ENCODE measurements around the gene ARID5B. TPM values are rescaled to one million over a fixed set of nuclear protein-coding genes. Genes with fewer than 3 reads are reported as not detected.

Gene ARID5B
- total RNA-seq, 4 donors from 2014 or later, result 47.2 to 127 (median 62.8) TPM

- DNase-seq (ENCODE audit: low spot score in 2 of 2), result no peak
- H3K4me3 ChIP-seq (ENCODE audit: low read depth, poor library complexity, severe bottlenecking), result no peak overlapping the region
- intact Hi-C loops (cut with DNase I; ENCODE audit: low total_unique reads), result no loop called here
- 83 to 94% methylated on average over 6 of the region's 6 CpGs for WGBS, 2 donors
- TF ChIP-seq CTCF (IDR thresholded peaks at IDR 0.05) (no peak), POLR2A (IDR thresholded peaks at IDR 0.05) (no peak)
Observed at GRCh38 chr10:62071846-62072281, 170.4 kb downstream of the ARID5B start.

- DNase-seq (ENCODE audit: low spot score in 2 of 2), result no peak
- intact Hi-C loops (cut with DNase I; ENCODE audit: low total_unique reads), result no loop called here
- H3K4me3 ChIP-seq (ENCODE audit: low read depth, poor library complexity, severe bottlenecking), result no peak overlapping the region
- no peak for TF ChIP-seq CTCF (IDR thresholded peaks at IDR 0.05)
- TF ChIP-seq POLR2A (IDR thresholded peaks at IDR 0.05), result no peak
- WGBS, 2 donors, result 56 to 60% methylated on average over 2 of the region's 2 CpGs
Observed at GRCh38 chr10:62072901-62073300, 171.4 kb downstream of the ARID5B start.

- intact Hi-C loops (cut with DNase I; ENCODE audit: low total_unique reads), result no loop called here
- TF ChIP-seq CTCF (IDR thresholded peaks at IDR 0.05) (no peak), POLR2A (IDR thresholded peaks at IDR 0.05) (no peak)
- no peak overlapping the region for H3K4me3 ChIP-seq (ENCODE audit: low read depth, poor library complexity, severe bottlenecking)
- WGBS, 2 donors, result 18 to 22% methylated on average over 3 of the region's 3 CpGs
- DNase-seq (ENCODE audit: low spot score in 2 of 2), result no peak
Observed at GRCh38 chr10:62073429-62073828, 171.9 kb downstream of the ARID5B start.

- TF ChIP-seq POLR2A (IDR thresholded peaks at IDR 0.05) (no peak), CTCF (IDR thresholded peaks at IDR 0.05) (no peak)
- intact Hi-C loops (cut with DNase I; ENCODE audit: low total_unique reads), result no loop called here
- DNase-seq (ENCODE audit: low spot score in 2 of 2), result no peak
- no peak overlapping the region for H3K4me3 ChIP-seq (ENCODE audit: low read depth, poor library complexity, severe bottlenecking)
- WGBS, 2 donors, result 69 to 92% methylated on average over 11 of the region's 11 CpGs
Observed at GRCh38 chr10:62075414-62075813, 173.9 kb downstream of the ARID5B start.

GRCh38 chr10:62075912-62076311 lies 174.4 kb downstream of the ARID5B start:
- no peak overlapping the region for H3K4me3 ChIP-seq (ENCODE audit: low read depth, poor library complexity, severe bottlenecking)
- TF ChIP-seq POLR2A (IDR thresholded peaks at IDR 0.05) (no peak), CTCF (IDR thresholded peaks at IDR 0.05) (no peak)
- intact Hi-C loops (cut with DNase I; ENCODE audit: low total_unique reads), result no loop called here
- 76 to 77% methylated on average over 8 of the region's 8 CpGs for WGBS, 2 donors
- DNase-seq (ENCODE audit: low spot score in 2 of 2), result no peak

- H3K4me3 ChIP-seq (ENCODE audit: low read depth, poor library complexity, severe bottlenecking), result no peak overlapping the region
Observed at GRCh38 chr10:62076891-62077290, 175.4 kb downstream of the ARID5B start.

More at GRCh38 chr10:62076891-62077290, 175.4 kb downstream of the ARID5B start:
- intact Hi-C loops (cut with DNase I; ENCODE audit: low total_unique reads), result no loop called here
- WGBS, 2 donors, result 28 to 34% methylated on average over 2 of the region's 2 CpGs
- TF ChIP-seq CTCF (IDR thresholded peaks at IDR 0.05) (no peak), POLR2A (IDR thresholded peaks at IDR 0.05) (no peak)
- no peak for DNase-seq (ENCODE audit: low spot score in 2 of 2)
